K562 (cell line): ENCODE data around the gene PPP2R1B. TPM values are rescaled to one million over a fixed set of nuclear protein-coding genes. Genes with fewer than 3 reads are reported as not detected.

Experiments
- ATAC-seq: fragments of 200-7000 bp; cut with Tn5 transposase; 3 replicates; pipeline ENCODE4 v1.9.1; 2020; ENCODE audit warnings: moderate library complexity
- Bru-seq: library from RNA; stranded (reverse); fragments of 400-500 nt; gene quantifications from one replicate; lab custom pipeline; 2021; lab: Mats Ljungman, UMichigan
- BruChase-seq, 2 experiments: library from RNA; stranded (reverse); fragments of 400-500 nt; gene quantifications; one replicate each; lab custom pipeline; 2021; lab: Mats Ljungman, UMichigan
- BruUV-seq: library from RNA; stranded (reverse); fragments of 400-500 nt; replicated peaks from 2 replicates; lab custom pipeline; 2021; lab: Mats Ljungman, UMichigan
- CTCF ChIA-PET: fragments of 300-600 bp; formaldehyde crosslinking; extraction: SDS; loops from one replicate; lab custom pipeline; 2021; ENCODE audit warnings: low intra/inter-chr PET ratio; lab: Yijun Ruan, JAX
- POLR2A ChIA-PET: fragments of 300-600, 350-650 bp; sonication (Branson Sonifier 250); formaldehyde crosslinking; extraction: SDS; loops from one replicate; lab custom pipeline; 2021; ENCODE audit warnings: antibody characterized with exemption, inconsistent platforms; lab: Yijun Ruan, JAX
- DNase-seq, 4 experiments: peaks; one replicate each; pipeline versions ENCODE4 v3.0.0 to v3.0.0-alpha.2; 2011 to 2018; ENCODE audit warnings: low spot score in 3 of 4, mixed read lengths in 3 of 4; ENCODE audit errors: extremely low read depth in 1 of 4
- FAIRE-seq: peaks from 2 replicates; lab custom pipeline; 2011; peaks lifted over from hg19 to GRCh38; lab: Jason Lieb, UNC
- H2AFZ ChIP-seq: 2 replicates; pipeline ENCODE4 v1.6.0; 2011; ENCODE audit warnings: low read depth, low read length, control low read depth, inconsistent platforms
- H3K27ac ChIP-seq: fragments of 200-600 bp; 3 replicates; pipeline ENCODE4 v1.8.0; 2011; ENCODE audit warnings: low read depth, mild to moderate bottlenecking, control low read depth, inconsistent platforms, low read length, moderate library complexity, mixed read lengths; ENCODE audit errors: extremely low read depth
- H3K27me3 ChIP-seq, 2 experiments: fragments of 300-600 bp in 1 of 2; 2 replicates in 1 of 2; 3 replicates in 1 of 2; pipeline versions ENCODE4 v1.6.0 to v1.8.0; 2011; ENCODE audit warnings: inconsistent platforms in 2 of 2, low read length in 2 of 2, mild to moderate bottlenecking in 1 of 2, mixed read lengths in 1 of 2, moderate library complexity in 1 of 2; ENCODE audit not compliant: control insufficient read depth in 2 of 2, insufficient read depth in 2 of 2
- H3K36me3 ChIP-seq: fragments of 300-600 bp; 3 replicates; pipeline ENCODE4 v1.8.0; 2011; ENCODE audit warnings: mild to moderate bottlenecking, low read length, inconsistent platforms; ENCODE audit not compliant: control insufficient read depth, insufficient read depth
- H3K4me1 ChIP-seq, 2 experiments: fragments of 200-600 bp in 1 of 2; replicated peaks in 1 of 2; 2 replicates in 1 of 2; 3 replicates in 1 of 2; pipeline versions ENCODE4 v1.5.1 to v1.8.0; 2011; ENCODE audit warnings: inconsistent platforms in 2 of 2, low read length in 2 of 2, mild to moderate bottlenecking in 1 of 2, mixed read lengths in 1 of 2, moderate library complexity in 1 of 2; ENCODE audit not compliant: control insufficient read depth in 2 of 2, insufficient read depth in 2 of 2
- H3K4me2 ChIP-seq: 2 replicates; pipeline ENCODE4 v1.6.1; 2011; ENCODE audit warnings: low read length, control low read depth, inconsistent platforms, mixed read lengths; ENCODE audit not compliant: insufficient read depth
- H3K4me3 ChIP-seq: fragments of 200-600 bp; sonication (generic), shearing (Covaris generic); 2 replicates; pipeline ENCODE4 v1.5.1; 2016; ENCODE audit warnings: control low read depth, inconsistent platforms
- H3K79me2 ChIP-seq: fragments of 200-600 bp; 3 replicates; pipeline ENCODE4 v1.8.0; 2011; ENCODE audit warnings: low read length, inconsistent platforms; ENCODE audit not compliant: control insufficient read depth, insufficient read depth
- H3K9ac ChIP-seq, 2 experiments: 2 replicates each; pipeline versions ENCODE4 v1.6.0 to v1.6.1; 2011; ENCODE audit warnings: low read depth in 2 of 2, low read length in 2 of 2, control low read depth in 1 of 2, inconsistent platforms in 1 of 2, mild to moderate bottlenecking in 1 of 2, mixed read lengths in 1 of 2; ENCODE audit not compliant: insufficient read depth in 1 of 2
- H3K9me1 ChIP-seq: one replicate; pipeline ENCODE4 v1.6.0; 2011; ENCODE audit warnings: inconsistent platforms, mild to moderate bottlenecking, low read length, moderate library complexity; ENCODE audit not compliant: control insufficient read depth, insufficient read depth
- H3K9me3 ChIP-seq: replicated peaks from 2 replicates; pipeline ENCODE4 v1.5.1; 2011; ENCODE audit warnings: low read depth, low read length, inconsistent platforms; ENCODE audit not compliant: control insufficient read depth, insufficient read depth
- H4K20me1 ChIP-seq: replicated peaks from 2 replicates; pipeline ENCODE4 v1.6.1; 2011; ENCODE audit warnings: low read length, inconsistent platforms, mixed read lengths; ENCODE audit not compliant: control insufficient read depth, insufficient read depth
- HCFC1 ChIP-seq: IDR thresholded peaks from 2 replicates; pipeline ENCODE4 v1.6.1; 2012; ENCODE audit warnings: low read depth, low read length, improper control_type of control experiment
- HMGN3 ChIP-seq: IDR thresholded peaks from 2 replicates; pipeline ENCODE4 v1.6.1; 2011; ENCODE audit warnings: borderline replicate concordance, low read depth, mild to moderate bottlenecking, mixed read lengths, low read length; ENCODE audit not compliant: insufficient read length; ENCODE audit errors: extremely low read depth
- KDM4B ChIP-seq, 2 experiments: fragments of 450-650 bp in 1 of 2; sonication (generic) in 1 of 2; IDR thresholded peaks; 2 replicates each; pipeline ENCODE4 v1.6.1; 2016 to 2017; ENCODE audit warnings: borderline replicate concordance in 2 of 2, antibody characterized with exemption in 1 of 2, low read depth in 1 of 2, mild to moderate bottlenecking in 1 of 2
- MCM3 ChIP-seq: fragments of 450-650 bp; IDR thresholded peaks from 2 replicates; pipeline ENCODE4 v1.6.1; 2016
- POLR2B ChIP-seq: fragments of 450-650 bp; IDR thresholded peaks from 2 replicates; pipeline ENCODE4 v1.6.1; 2018; ENCODE audit warnings: low read depth; ENCODE audit not compliant: partially characterized antibody
- RB1 ChIP-seq: fragments of 450-650 bp; IDR thresholded peaks from 2 replicates; pipeline ENCODE4 v1.6.1; 2017; ENCODE audit warnings: low read depth, mild to moderate bottlenecking
- YY1 ChIP-seq, 3 experiments: IDR thresholded peaks; 2 replicates each; pipeline ENCODE4 v1.6.1; 2011; ENCODE audit warnings: low read length in 2 of 3, mild to moderate bottlenecking in 2 of 3, moderate library complexity in 2 of 3, borderline replicate concordance in 1 of 3, control low read depth in 1 of 3, low read depth in 1 of 3; ENCODE audit not compliant: insufficient read depth in 3 of 3, insufficient replicate concordance in 2 of 3, control insufficient read depth in 1 of 3, insufficient read length in 1 of 3; ENCODE audit errors: extremely low read depth in 1 of 3
- ZBTB1 ChIP-seq: sonication (generic); formaldehyde crosslinking; IDR thresholded peaks from 2 replicates; pipeline ENCODE4 v1.8.1; 2023; ENCODE audit warnings: missing genetic modification reagents, low read depth, mild to moderate bottlenecking, borderline replicate concordance
- ZFP30 ChIP-seq: fragments of 250-450 bp; sonication (Bioruptor Pico); IDR thresholded peaks from 2 replicates; pipeline ENCODE4 v1.8.0; 2022; ENCODE audit warnings: moderate library complexity, mild to moderate bottlenecking, inconsistent platforms, borderline replicate concordance
- WGBS: fragments of 100-300 bp; shearing (Covaris generic); methylation state at CpG from one replicate; pipeline ENCODE4 v1.1.6; 2016; ENCODE audit warnings: low coverage, mixed read lengths; ENCODE audit not compliant: insufficient coverage; ENCODE audit errors: missing lambda C conversion rate; 5-methylcytosine and 5-hydroxymethylcytosine counted together
- in situ Hi-C: fragments of 300-500 bp; cut with MboI; formaldehyde crosslinking; loops from 4 replicates; pipeline ENCODE4 v1.15.0; 2018; ENCODE audit warnings: inconsistent platforms, mixed read lengths
- intact Hi-C: fragments of 100-400 bp; cut with micrococcal nuclease; formaldehyde crosslinking; loops from 2 replicates; pipeline ENCODE4 v1.14.2; 2022
- long read RNA-seq, 3 experiments: library from polyadenylated mRNA in 2 of 3; library from RNA in 1 of 3; unstranded in 2 of 3; stranded (forward) in 1 of 3; transcript quantifications; one replicate each; pipeline ENCODE4 v2.0.0, GENCODE V29; 2019 to 2022
- polyA minus RNA-seq, 3 experiments: library from RNA; depleted of rRNA, polyadenylated mRNA; stranded (reverse); fragments of >200 nt; gene quantifications; 2 replicates each; pipeline ENCODE4 v1.2.3, GENCODE V29; 2011
- polyA plus RNA-seq, 8 experiments: library from polyadenylated mRNA; depleted of rRNA in 4 of 8; stranded (reverse) in 5 of 8; unstranded in 3 of 8; fragments of >200 nt; fragmentation: Nextera tagmentation in 2 of 8; fragmentation: Illumina TruSeq in 1 of 8; extraction: Ambion mirVana in 2 of 8; extraction: Trizol in 1 of 8; gene quantifications; 2 replicates each; pipeline versions ENCODE4 v1.2.1 to v1.2.3, GENCODE V29; 2011 to 2014; ENCODE audit warnings: inconsistent platforms in 1 of 8, missing spikeins in 1 of 8
- total RNA-seq, 7 experiments: library from RNA; depleted of rRNA in 6 of 7; stranded (reverse); fragments of >200 nt in 6 of 7; fragmentation: Illumina TruSeq in 2 of 7; extraction: Trizol in 2 of 7; gene quantifications; 2 replicates each; pipeline versions ENCODE4 v1.2.1 to v1.2.3, GENCODE V29; 2011 to 2021; ENCODE audit warnings: low replicate concordance in 1 of 7
- TF ChIP-seq, protein P1 (sequence below): sonication (generic); formaldehyde crosslinking; IDR thresholded peaks from 2 replicates; pipeline ENCODE4 v1.8.0; 2022; ENCODE audit warnings: missing genetic modification reagents, mild to moderate bottlenecking, moderate library complexity, borderline replicate concordance

PPP2R1B gene
- 46.5 and 64.1 TPM in 2 replicates for total RNA-seq (2011; cell fraction: chromatin; rRNA removed; ENCODE audit: low replicate concordance)
- 22.1 and 22.3 TPM in 2 replicates for total RNA-seq (2011; cell fraction: nucleolus; rRNA removed)
- 33.6 and 43.7 TPM in 2 replicates for total RNA-seq (2011; cell fraction: nucleoplasm; rRNA removed)
- total RNA-seq (2014; rRNA removed) (24.6 and 32.1 TPM in 2 replicates), total RNA-seq (2014; rRNA removed; fragmentation: Illumina TruSeq; extraction: Trizol) (39.8 and 46.0 TPM in 2 replicates), total RNA-seq (2015; rRNA removed; fragmentation: Illumina TruSeq; extraction: Trizol) (25.1 and 30.4 TPM in 2 replicates), total RNA-seq (2021) (57.3 and 57.4 TPM in 2 replicates), polyA plus RNA-seq (2011; rRNA removed) (33.4 and 48.4 TPM in 2 replicates), polyA plus RNA-seq (2014; fragmentation: Illumina TruSeq; extraction: Trizol) (36.4 and 39.4 TPM in 2 replicates), polyA plus RNA-seq (2014; fragmentation: Nextera tagmentation; extraction: Ambion mirVana) (10 to 100 TPM; 50.9 to 68.5 TPM), polyA plus RNA-seq (2014; rRNA removed) (24.7 and 31.5 TPM in 2 replicates), polyA minus RNA-seq (2011; rRNA and poly(A)+ RNA removed) (84.3 and 113 TPM in 2 replicates), Bru-seq, nascent RNA (percentile 84 among the genes with signal in this experiment), BruChase-seq, experiment 1, labeled RNA remaining after a 2-hour chase (percentile 84 among the genes with signal in this experiment), BruChase-seq, experiment 2, labeled RNA remaining after a 6-hour chase (percentile 83 among the genes with signal in this experiment)
- polyA plus RNA-seq (2011; cell fraction: cytosol; rRNA removed) = 23.5 and 28.5 TPM in 2 replicates
- polyA plus RNA-seq (2011; cell fraction: nucleus; rRNA removed) = 21.3 and 22.6 TPM in 2 replicates
- 16.8 and 30.6 TPM in 2 replicates for polyA plus RNA-seq (2012)
- polyA minus RNA-seq (2011; cell fraction: cytosol; rRNA and poly(A)+ RNA removed) = 32.5 and 47.0 TPM in 2 replicates
- 19.3 and 31.8 TPM in 2 replicates for polyA minus RNA-seq (2011; cell fraction: nucleus; rRNA and poly(A)+ RNA removed)
- long read RNA-seq, experiment 1, full-length matches to known transcripts = 196 of 244 reads
- long read RNA-seq, experiment 1, partial matches to known transcripts = 15 of 244 reads
- long read RNA-seq, experiment 1, other reads (novel, unspliced or antisense) = 33 of 244 reads
- long read RNA-seq, experiment 2, full-length matches to known transcripts = 13 of 59 reads
- long read RNA-seq, experiment 2, partial matches to known transcripts = 8 of 59 reads
- long read RNA-seq, experiment 2, other reads (novel, unspliced or antisense) = 38 of 59 reads
- long read RNA-seq, experiment 3, full-length matches to known transcripts = 48 of 58 reads
- long read RNA-seq, experiment 3, partial matches to known transcripts = 2 of 58 reads
- long read RNA-seq, experiment 3, other reads (novel, unspliced or antisense) = 8 of 58 reads

- Histone ChIP-seq H3K4me2 (peak within 1 kb of the TSS; percentile 83), H3K27ac (peak within 1 kb of the TSS; percentile 90), H3K9me3 (no peaks in the 10 kb centered on the region), H4K20me1 (no peaks in the 10 kb centered on the region; the same call in 1 of the 2 replicates), H3K9ac (peak within 1 kb of the TSS; percentile 87 to 97), H3K36me3 (peaks cover 36% of the 10 kb centered on the region), H3K79me2 (peaks cover 29% of the 10 kb centered on the region), H3K4me1 (peaks cover 7% of the 10 kb centered on the region in 2 experiments; a peak in 2 of 5 replicates), H3K27me3 (no peaks in the 10 kb centered on the region), H3K9me1 (no peaks in the 10 kb centered on the region), H3K4me3 (peak within 1 kb of the TSS; percentile 84), H2AFZ (peak within 1 kb of the TSS; percentile 99)
- WGBS = 1% methylated on average over 30 of the region's 61 CpGs
- ChIA-PET POLR2A (interaction anchor here (0.5 to 3.4 kb wide), 14 partner anchors 11 to 219 kb away, joined by 3 to 24 read pairs (median 3); no protein-coding TSS in a partner anchor), CTCF (interaction anchor here (1.1 to 1.6 kb wide), 2 partner anchors 11 to 161 kb away, joined by 4 read pairs; no protein-coding TSS in a partner anchor)
- TSS peak; percentile 97 for BruUV-seq
- ATAC-seq (peak; percentile 96), FAIRE-seq (peak; percentile 15), DNase-seq (peak; percentile 78 to 96 (median 95))
- intact Hi-C loops = no loop called here
- in situ Hi-C loops = no loop called here
- TF ChIP-seq HMGN3 (peak; percentile 39), RB1 (0 out of 2 replicates have a peak, but pooled peaks have one; percentile 57), HCFC1 (peak; percentile 10; the same call in 1 of the 2 replicates), POLR2B (peak; percentile 84), ZFP30 (CRISPR knock-in tag) (no peak), MCM3 (no peak), KDM4B (IDR thresholded peaks at IDR 0.05; ENCODE audit: borderline replicate concordance in 2 of 2, low read depth in 1 of 2) (no peak), YY1 (IDR thresholded peaks at IDR 0.05; ENCODE audit: borderline replicate concordance in 1 of 3, control insufficient read depth in 1 of 3, extremely low read depth in 1 of 3, insufficient read depth in 3 of 3, insufficient read length in 1 of 3, insufficient replicate concordance in 2 of 3, low read depth in 1 of 3, low read length in 2 of 3) (peak; percentile 53 to 92 (median 86)), ZBTB1 (CRISPR knock-in tag) (no peak)
- TF ChIP-seq, protein P1, sequence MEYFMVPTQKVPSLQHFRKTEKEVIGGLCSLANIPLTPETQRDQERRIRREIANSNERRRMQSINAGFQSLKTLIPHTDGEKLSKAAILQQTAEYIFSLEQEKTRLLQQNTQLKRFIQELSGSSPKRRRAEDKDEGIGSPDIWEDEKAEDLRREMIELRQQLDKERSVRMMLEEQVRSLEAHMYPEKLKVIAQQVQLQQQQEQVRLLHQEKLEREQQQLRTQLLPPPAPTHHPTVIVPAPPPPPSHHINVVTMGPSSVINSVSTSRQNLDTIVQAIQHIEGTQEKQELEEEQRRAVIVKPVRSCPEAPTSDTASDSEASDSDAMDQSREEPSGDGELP (CRISPR knock-in tag) = peak; percentile 44; the same call in 1 of the 2 replicates
Measured at GRCh38 chr11:111765984-111766833, at the start of gene PPP2R1B. Gene PPP2R1B, minus strand, starts transcription at chr11:111766389. Its CDS starts 28 bp downstream, at chr11:111766361.
